GM21528 (cell line): Measurements from ENCODE around the gene UCN3.

Experiments
- ATAC-seq: cut with Tn5 transposase; IDR thresholded peaks from one replicate; pipeline ENCODE4 v1.9.1; 2021; ENCODE audit warnings: mild to moderate bottlenecking, moderate library complexity; ENCODE audit not compliant: unreplicated experiment, low FRiP score

UCN3 gene, protein sequence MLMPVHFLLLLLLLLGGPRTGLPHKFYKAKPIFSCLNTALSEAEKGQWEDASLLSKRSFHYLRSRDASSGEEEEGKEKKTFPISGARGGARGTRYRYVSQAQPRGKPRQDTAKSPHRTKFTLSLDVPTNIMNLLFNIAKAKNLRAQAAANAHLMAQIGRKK

DNA sequence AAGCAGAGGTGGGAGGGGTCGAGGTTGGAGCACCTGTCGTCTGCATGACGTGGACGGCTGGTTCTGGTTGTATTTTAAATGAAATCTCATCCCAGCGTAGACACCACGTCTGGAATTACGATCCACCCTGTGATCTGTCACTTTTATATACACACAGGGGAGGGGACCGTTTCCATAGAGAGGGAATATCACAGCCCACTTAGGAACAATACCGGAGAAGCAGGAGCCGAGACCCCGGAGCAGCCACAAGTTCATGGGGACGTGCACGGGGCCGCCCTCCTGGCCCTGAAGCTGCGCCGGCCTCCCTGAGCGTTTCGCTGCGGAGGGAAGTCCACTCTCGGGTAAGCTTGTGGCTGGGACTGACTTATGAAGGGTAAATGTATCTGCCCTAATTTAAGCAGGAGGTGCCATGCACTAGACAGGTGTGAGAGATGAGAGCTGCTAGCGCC is at the start of gene UCN3:
UCN3 (plus strand) TSS at position 77 of the 449 bp plus-strand sequence. CDS start 8,755 bp downstream, outside the sequence.
- no peak for ATAC-seq

DNA sequence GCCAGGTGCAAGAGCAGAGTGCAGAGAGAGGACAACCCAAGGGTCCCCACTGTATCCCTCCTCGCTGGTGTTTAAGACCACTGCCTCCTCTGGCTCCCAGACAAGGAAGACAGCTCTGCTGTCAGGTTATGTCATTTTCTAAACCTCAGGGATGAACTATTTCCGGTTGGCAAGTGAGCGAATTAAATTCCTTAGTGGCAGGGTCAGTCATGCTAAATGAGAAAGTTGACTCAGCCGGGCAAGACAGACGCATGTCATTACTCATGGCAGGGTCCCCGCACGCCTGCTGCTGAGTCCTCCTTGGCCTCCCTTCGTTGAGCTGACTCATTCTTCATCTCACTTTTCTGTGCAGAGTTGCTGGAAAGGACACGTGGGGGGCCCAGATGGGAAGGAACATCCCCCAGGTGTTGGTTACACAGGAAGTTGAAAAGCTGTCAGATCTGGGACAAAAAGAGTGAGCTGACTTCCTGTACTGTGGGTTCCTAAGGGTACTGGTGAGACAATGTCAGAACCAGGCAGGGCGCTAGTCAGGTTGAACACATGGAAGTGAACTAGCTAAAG is 47.1 kb upstream of the UCN3 start:
- ATAC-seq, result peak; percentile 49

DNA sequence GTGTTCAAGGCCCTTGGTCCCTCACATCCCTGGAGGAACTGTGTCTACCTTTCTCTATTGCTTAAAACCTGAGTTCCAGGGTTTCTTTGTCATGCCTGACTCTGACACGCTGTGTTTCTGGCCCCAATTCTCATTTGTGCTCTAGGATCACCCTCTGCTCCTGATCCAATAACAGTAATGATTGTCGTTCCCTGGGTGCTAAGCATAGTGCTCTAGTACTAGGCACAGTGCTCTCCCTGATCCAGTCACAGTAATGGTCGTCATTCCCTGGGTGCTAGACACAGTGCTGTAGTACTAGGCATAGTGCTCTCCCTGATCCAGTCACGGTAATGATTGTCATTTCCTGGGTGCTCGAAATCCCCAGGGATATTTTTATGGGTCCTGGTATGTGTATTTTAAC is 46.6 kb upstream of the UCN3 start:
- ATAC-seq, result no peak

DNA sequence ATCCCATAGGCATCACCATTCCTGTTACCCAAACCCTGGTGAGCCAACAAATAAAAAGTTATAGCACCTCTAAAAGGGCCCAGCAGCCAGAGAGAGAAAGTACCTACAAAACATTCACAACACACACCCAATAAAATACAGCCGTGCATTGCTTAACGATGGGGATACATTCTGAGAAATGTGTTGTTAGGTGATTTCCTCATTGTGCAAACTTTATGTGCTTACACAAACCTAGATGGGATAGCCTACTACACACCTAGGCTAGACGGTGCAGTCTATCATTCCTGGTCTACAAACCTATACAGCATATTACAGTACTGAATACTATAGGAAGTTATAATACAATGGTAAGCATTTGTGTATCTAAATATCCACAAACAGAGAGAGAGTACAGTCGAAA is 44.9 kb upstream of the UCN3 start:
- ATAC-seq, result no peak

DNA sequence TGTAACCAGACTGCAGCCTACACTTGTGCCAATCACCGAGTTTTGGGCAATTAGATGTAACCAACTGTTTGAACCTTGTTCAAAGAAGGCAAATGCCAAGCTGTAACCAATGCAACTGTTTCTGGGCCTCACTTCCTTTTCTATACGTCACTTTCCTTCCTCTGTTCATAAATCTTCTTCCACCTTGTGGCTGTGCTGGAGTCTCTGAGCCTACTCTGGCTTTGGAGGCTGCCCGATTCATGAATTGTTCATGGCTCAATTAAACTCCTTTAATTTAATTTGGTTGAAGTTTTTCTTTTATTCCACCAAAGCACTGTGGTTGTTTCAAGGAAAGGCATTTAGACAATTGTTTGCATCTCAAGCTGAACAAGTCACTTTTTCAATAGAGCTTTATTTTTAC is 43.5 kb upstream of the UCN3 start:
- ATAC-seq, result no peak

DNA sequence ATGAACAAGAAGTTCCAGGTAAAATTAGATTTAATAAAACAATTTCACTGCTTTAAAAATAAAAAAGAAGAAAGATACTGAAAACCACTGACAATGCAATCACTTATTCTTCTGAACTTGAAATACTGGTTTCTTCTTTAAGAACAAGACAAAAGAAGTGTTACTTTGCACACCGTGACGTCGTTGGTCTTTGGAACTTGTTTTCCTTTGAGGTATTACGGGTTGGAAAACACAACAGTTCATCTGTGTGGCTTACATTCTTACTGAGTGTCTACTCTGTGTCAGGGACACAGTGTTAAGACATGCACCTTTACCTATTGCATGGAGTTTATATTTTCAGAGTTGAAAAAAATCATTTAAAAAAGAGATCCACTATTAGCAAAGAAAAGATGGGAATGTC is 41.3 kb upstream of the UCN3 start:
- no peak for ATAC-seq

DNA sequence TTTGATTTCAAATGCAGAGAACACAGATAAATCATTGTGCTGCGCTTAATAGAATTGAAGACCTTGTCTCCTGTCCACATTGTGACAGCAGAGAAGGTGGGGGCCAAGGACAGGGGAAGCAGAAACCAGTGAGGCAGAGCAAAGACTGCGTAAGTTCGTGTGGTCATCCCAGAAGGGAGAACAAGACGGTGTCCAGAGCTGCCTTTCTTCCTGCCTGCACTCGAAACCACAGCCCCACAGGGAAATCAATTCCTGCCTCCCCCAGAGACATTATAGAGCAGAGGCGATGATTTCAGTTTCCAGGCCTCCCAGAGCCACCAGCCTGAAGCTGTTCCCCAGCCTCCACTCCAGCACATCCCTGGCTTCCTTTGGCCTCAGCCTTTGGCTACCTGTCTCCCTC is 39.7 kb upstream of the UCN3 start:
- ATAC-seq, result no peak

DNA sequence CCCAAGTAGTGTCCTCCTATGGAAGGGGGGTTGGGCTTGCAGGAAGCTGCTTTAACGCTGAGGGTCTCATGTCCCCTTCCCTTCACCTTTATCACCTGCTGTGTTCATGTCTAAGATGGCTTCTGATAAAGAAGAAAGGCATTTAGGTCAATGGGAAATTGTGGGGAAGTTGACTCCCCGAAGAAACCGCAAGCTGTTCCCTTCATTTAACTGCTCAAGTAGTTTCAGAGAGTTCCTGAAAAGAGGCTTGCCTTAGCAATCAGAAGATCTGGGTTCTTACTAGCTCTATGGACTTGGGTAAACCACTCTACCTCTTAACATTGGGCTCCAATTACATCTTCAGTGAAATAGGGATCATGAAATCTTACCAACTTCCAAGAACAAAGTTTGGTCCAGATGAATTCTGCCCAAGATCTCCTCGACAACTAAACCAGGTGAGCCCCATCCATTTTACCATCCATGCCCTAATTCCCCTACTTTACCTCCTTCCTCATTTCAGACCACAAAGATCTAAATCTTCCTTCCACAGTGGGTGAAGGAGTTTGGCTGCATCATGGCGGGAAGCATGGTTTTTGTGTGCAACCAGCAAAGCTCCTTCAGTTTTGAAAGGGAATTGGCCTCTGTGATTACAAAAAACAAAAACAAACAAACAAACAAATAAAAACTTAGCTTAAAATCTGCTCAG is 30.4 kb upstream of the UCN3 start:
- no peak for ATAC-seq

DNA sequence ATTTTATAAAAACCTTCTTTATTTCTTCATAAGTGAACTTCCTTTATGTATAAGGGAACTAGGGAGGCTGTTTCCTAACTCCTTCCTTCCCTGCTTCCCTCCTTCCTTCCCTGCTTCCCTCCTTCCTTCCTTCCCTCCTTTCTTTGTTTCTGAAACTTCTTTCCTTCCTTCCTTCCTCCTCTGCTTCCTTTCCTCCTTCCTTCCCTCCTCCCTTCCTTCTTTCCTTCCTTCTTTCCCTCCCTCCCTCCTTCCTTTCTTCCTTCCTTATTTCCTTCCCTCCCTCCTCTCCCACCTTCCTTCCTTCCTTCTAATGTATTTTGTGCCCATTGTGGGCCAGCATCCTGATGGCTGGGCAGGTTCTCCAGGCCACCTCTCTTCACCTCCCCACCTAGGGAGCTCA is 26.8 kb upstream of the UCN3 start:
- ATAC-seq, result no peak

DNA sequence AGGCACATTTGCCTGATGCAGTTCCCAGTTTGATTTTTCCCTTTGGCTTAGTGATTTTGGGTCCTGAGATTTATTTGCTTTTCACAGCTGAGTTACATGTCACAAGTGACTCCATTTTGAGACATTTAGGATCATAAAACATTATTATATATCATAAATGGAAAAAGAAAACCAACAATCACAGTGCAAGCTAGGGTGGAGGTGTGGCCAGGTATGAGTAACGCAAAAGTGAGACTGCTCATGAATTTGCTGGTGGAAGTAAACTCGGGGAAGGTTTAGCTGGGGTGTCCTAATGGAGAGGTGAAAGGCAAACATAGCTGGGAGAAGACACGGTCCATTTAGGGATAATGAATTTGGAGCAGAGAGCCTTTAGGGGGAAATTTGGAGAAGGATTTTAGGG is 21.7 kb upstream of the UCN3 start:
- ATAC-seq, result no peak

DNA sequence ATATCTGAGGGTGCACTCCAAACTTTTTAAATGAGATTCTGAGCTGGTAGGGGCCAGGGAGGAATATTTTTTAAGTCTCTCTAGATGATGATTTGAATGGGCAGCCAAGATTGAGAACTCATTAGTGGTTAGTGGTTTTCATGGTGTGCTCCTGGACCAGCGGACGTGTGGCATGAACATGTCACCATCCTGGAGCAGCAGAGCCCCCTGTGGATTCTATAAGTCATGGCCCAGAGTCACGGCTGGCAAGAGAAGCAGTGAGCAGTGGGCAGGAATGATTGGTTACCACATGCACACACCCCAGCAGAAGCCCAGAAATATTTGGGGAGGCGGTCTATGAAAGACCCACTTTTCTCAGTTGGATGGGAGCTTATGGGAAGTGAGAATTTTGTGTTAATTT is 21.2 kb upstream of the UCN3 start:
- no peak for ATAC-seq

DNA sequence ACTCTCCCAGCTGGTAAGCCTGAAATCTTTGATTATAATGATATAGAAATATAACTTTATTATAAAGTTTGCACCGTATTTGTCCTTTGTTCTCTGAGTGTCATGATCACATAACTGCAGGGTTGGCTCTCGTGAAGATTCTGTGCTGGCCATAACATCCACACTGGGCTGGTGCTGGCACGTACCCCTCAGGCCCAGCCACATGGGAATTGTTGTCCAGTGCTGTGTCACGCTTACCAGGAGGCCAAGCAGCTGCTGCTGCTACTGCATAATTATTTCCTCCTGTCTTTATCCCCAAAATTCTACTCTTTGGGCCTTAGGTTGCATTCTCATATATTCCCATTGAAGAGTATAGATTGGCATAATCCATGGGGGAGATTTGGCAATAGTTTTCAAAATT is 20.8 kb upstream of the UCN3 start:
- no peak for ATAC-seq

DNA sequence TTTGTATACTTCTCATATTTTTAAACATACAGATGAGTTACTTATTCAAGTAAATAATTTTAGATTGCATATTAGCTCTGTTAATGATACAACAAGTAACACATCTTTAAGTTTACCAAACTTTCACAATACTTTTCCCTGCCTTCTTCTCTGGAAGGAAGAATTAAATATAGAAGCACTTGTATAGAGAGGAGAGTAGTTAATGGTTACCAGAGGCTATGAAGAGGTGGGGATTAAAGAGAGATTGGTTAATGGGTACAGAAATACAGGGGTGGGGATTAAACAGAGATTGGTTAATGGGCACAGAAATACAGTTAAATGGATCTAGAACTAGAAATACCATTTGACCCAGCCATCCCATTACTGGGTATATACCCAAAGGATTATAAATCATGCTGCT is 20.0 kb upstream of the UCN3 start:
- no peak for ATAC-seq

DNA sequence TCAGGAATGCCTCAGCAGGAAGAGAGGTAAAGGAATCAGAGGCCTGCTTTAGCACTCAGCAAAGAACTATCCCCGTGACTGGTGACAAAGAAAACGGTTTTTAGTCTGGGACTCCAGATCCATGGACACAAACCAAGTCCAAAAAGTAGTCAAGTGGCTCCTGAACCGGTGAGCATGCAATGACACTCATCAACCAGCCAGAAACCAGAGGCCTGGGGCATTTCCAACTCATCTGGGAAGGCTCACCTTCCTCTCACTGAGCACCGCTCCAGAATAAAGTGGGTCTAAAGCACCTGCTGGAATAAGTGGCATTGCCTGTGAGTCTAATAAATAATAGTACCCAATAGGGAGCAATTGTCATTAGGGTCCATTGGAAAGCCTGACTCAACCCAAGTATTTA is 17.9 kb upstream of the UCN3 start:
- ATAC-seq, result no peak

DNA sequence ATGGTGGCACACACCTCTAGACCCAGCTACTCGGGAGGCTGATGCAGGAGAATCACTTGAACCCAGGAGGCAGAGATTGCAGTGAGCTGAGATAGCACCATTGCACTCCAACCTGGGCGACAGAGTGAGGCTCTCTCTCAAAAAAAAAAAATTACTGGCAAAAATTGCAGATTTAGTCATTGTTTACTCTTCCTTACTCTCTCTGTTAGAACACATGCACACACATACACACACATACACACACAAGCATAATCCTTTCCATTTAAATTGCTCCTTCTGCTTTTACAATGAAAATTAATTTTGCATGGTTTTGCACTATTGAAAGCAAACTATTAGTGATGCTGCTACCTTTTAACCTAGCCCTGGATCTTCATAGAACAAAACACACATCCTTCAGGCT is 15.4 kb upstream of the UCN3 start:
- ATAC-seq, result no peak

DNA sequence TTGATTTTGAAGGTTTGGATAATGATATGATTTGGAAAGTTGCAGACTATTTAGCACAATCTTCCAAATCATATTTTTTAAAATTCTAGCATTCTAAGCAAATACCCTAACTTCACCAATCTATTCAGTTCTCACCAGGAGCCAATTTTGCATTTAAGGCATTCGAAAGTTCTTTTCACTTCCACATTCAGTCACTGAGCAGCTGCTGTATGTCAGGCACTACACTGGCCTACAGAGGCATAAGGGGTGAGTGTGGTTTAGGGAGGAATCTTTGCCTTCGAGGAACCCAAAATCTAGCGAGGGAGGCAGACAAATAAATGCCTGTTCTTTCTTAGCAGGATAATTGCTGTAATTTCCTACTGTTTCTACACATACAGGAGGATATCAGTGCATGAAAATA is 10.7 kb upstream of the UCN3 start:
- ATAC-seq, result peak; percentile 95

DNA sequence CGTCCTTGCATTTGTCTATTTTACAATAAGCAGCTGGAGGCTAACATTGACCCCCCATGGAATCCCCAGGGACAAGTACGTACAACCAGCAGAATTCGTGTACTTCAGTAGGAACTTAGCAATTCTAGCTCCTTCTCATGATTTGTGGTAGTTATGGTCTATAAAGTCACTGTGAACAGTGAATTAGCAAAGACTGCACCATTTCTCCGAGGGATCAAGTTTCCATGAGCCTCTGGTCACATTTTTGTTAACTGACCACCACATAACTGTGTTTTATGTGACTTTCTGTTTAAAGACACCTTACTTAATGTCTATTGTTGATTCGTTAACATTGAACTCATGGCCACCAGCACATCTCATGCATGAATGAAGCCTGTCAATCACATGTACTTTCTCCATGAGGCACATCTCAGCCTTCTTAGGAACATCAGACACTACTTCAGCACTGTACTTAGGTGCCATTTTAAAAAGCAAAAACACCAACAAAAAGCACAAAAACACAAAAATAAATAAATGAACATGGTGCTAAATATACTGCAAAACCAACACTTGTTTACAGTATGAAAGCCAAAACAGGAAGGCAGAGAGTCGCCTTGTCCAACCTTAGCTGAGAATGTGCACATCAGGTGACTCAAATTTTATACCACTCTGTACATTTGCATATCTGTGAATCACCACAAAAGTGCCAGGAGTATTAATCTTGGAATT is 9.0 kb upstream of the UCN3 start:
- no peak for ATAC-seq

DNA sequence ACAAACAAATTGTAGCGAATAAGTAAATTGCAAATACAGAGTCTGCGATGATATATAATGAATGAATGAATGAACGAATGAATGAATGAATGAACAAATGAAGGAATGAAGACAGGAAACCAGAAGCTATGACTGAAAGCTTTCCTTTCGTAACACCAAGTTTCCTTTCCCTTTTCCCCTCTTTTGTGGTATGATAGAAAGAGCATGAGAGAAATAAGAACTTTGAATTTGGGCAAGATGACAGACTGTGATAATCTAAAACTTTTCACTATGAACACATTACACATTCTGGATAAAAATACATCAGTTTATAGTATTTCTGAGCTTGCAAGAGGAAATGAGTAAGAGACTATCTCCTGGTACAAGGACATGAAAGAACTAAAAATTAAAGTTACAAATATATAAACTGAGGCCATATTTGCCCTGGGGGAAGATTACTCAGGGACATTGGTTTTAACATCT is 8.4 kb upstream of the UCN3 start:
- ATAC-seq, result no peak

DNA sequence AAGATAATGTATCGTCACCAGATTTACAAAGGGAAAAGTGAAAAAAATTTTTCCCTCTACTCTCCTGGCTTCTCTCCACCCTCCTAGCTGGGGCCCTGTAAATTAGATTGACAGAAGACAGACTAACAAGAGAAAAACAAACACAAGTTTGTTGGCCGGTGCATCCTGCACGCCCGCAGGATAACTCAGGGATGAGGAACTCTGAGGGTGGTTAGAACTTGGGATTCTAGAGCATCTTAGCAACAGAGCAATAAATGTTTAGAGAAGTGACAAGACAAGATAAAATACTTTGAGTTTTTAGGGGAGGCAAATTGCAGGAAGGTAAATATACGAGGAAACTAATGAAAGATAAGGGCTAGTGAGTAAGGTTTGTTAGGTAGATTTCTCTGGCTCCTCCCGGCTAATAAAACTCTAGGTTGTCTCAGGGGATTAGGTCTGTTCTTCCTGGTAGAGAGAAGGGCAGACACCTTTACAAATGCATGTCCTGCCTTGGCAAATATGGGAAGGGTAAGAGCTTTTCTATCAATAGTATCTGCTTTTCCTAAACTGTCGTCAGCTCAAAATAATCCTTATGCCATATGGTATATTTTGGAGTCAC is 4.3 kb upstream of the UCN3 start:
- ATAC-seq, result no peak

DNA sequence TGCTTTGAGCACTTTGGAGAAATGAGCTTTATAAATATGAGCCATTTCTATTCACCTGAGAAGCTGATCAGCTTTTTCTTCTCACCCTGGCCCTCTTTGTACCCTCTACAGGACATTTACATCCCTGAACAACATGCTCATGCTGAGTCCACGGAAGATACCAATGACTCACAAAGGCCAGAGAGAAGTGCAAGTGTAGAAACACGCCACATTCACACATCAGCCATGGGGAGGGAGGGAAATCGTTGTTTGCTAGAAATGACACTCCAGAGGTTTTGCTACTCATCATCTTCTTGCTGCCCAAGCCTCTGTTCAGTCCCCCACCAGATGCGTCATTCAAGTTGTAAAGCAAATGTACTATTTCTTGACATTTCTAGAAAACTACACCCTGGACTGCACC is 2.8 kb upstream of the UCN3 start:
- ATAC-seq, result no peak

DNA sequence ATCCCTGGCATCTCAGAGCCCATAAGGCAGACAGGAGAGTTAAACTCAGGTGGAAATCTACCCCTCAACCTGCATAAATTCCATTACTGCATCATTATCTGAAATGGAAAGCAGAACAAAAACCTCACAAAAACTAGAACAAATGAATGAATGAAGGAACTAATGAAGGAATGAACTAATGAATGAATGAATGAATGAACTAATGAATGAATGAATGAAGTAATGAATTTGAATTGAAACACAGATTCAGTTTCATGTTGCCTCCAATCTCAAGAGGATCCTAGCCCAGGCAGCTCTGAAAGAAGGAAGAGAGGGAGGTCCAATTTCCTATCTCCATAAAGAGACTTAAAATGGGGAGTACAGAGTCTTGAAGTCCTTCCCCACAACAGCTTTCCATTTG is 1.9 kb upstream of the UCN3 start:
- ATAC-seq, result no peak
